Measurements from ENCODE around the gene AFAP1L2.

The AFAP1L2 gene

GRCh38 chr10:114393482-114393881, 10.8 kb downstream of the AFAP1L2 start:
- no peaks in the 10 kb centered on the region for H3K9me3 ChIP-seq (ENCODE audit: control insufficient read depth, insufficient read depth, low read length)
- TF ChIP-seq EZH2phosphoT487 (IDR thresholded peaks at IDR 0.05; ENCODE audit: borderline replicate concordance, low read length) (no peak), CTCF (IDR thresholded peaks at IDR 0.05; ENCODE audit: low read depth, low read length, poor library complexity, severe bottlenecking) (no peak)
- peaks cover 32% of the 10 kb centered on the region for H3K27me3 ChIP-seq (ENCODE audit: control insufficient read depth, low read length)
- no peaks in the 10 kb centered on the region for H3K79me2 ChIP-seq (ENCODE audit: control insufficient read depth, low read length)
- no peaks in the 10 kb centered on the region for H3F3A ChIP-seq (ENCODE audit: control insufficient read depth, insufficient read depth)
- H3K9me2 ChIP-seq (replicated peaks; ENCODE audit: control insufficient read depth, low read length): no peaks in the 10 kb centered on the region
- no peaks in the 10 kb centered on the region for H3K4me1 ChIP-seq (ENCODE audit: control insufficient read depth, low read length)
- H3K4me3 ChIP-seq (ENCODE audit: low read length): no peak overlapping the region
- no peaks in the 10 kb centered on the region for H4K20me1 ChIP-seq (ENCODE audit: control insufficient read depth, insufficient read depth, low read depth, low read length)
- H3K36me3 ChIP-seq (ENCODE audit: control insufficient read depth, low read length): no peaks in the 10 kb centered on the region
- H3K27ac ChIP-seq (ENCODE audit: low read depth, low read length): no peak overlapping the region
- no peak overlapping the region for H3K4me2 ChIP-seq (ENCODE audit: low read length)

- no peak overlapping the region for H3K4me3 ChIP-seq (ENCODE audit: low read length)
- no peaks in the 10 kb centered on the region for H3K4me1 ChIP-seq (ENCODE audit: control insufficient read depth, low read length)
- no peaks in the 10 kb centered on the region for H3K9me3 ChIP-seq (ENCODE audit: control insufficient read depth, insufficient read depth, low read length)
- H3K4me2 ChIP-seq (ENCODE audit: low read length): no peak overlapping the region
- H4K20me1 ChIP-seq (ENCODE audit: control insufficient read depth, insufficient read depth, low read depth, low read length): no peaks in the 10 kb centered on the region
- H3K9me2 ChIP-seq (replicated peaks; ENCODE audit: control insufficient read depth, low read length): no peaks in the 10 kb centered on the region
- H3K27ac ChIP-seq (ENCODE audit: low read depth, low read length): no peak overlapping the region
- H3K79me2 ChIP-seq (ENCODE audit: control insufficient read depth, low read length): no peaks in the 10 kb centered on the region
- no peaks in the 10 kb centered on the region for H3F3A ChIP-seq (ENCODE audit: control insufficient read depth, insufficient read depth)
- H3K27me3 ChIP-seq (ENCODE audit: control insufficient read depth, low read length): peaks cover 28% of the 10 kb centered on the region
- TF ChIP-seq CTCF (IDR thresholded peaks at IDR 0.05; ENCODE audit: low read depth, low read length, poor library complexity, severe bottlenecking) (no peak), EZH2phosphoT487 (IDR thresholded peaks at IDR 0.05; ENCODE audit: borderline replicate concordance, low read length) (no peak)
- H3K36me3 ChIP-seq (ENCODE audit: control insufficient read depth, low read length): no peaks in the 10 kb centered on the region
Measured at GRCh38 chr10:114392112-114392835, 12.0 kb downstream of the AFAP1L2 start.

- TF ChIP-seq EZH2phosphoT487 (IDR thresholded peaks at IDR 0.05; ENCODE audit: borderline replicate concordance, low read length): no peak
- no peak for TF ChIP-seq CTCF (IDR thresholded peaks at IDR 0.05; ENCODE audit: low read depth, low read length, poor library complexity, severe bottlenecking)
- Histone ChIP-seq H3K9me3 (ENCODE audit: control insufficient read depth, insufficient read depth, low read length) (no peaks in the 10 kb centered on the region), H3K27me3 (ENCODE audit: control insufficient read depth, low read length) (peaks cover 28% of the 10 kb centered on the region)
Measured at GRCh38 chr10:114391599-114391998, 12.7 kb downstream of the AFAP1L2 start.

More at GRCh38 chr10:114391599-114391998, 12.7 kb downstream of the AFAP1L2 start:
- Histone ChIP-seq H3K4me3 (ENCODE audit: low read length) (no peak overlapping the region), H3K4me2 (ENCODE audit: low read length) (no peak overlapping the region), H3K36me3 (ENCODE audit: control insufficient read depth, low read length) (no peaks in the 10 kb centered on the region), H3K4me1 (ENCODE audit: control insufficient read depth, low read length) (no peaks in the 10 kb centered on the region), H3K27ac (ENCODE audit: low read depth, low read length) (no peak overlapping the region), H3F3A (ENCODE audit: control insufficient read depth, insufficient read depth) (no peaks in the 10 kb centered on the region), H3K79me2 (ENCODE audit: control insufficient read depth, low read length) (no peaks in the 10 kb centered on the region), H4K20me1 (ENCODE audit: control insufficient read depth, insufficient read depth, low read depth, low read length) (no peaks in the 10 kb centered on the region), H3K9me2 (replicated peaks; ENCODE audit: control insufficient read depth, low read length) (no peaks in the 10 kb centered on the region)
